ENCODE measurements around the gene CLEC11A.

The CLEC11A gene

DNA sequence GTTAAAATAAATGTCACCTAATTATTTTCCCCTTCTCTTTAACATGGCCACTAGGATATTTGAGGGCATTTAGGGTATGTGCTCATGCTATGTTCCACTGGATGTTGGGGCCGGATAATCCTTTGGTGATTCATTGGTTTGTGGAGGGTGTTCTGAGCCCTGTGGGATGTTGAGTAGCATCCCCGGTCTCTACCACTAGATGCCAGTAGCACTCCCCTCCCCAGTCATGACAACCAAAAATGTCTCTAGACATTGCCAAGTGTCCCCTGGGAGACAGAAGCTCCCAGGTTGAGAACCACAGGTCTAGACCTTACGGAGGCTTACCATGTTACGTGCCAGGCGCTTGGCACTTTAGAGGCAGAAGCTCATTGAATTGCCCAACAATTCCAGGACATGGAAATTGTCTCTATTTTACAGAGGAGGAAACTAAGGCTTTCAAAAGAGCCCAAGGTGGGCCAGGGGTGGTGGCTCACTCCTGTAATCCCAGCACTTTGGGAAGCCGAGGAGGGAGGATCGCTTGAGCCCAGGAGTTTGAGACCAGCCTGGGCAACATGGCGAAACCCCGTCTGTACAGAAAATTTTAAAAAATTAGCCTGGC lies 17.6 kb upstream of the CLEC11A start:
- DNase-seq, result peak in 1 of 6 experiments; percentile 12

DNA sequence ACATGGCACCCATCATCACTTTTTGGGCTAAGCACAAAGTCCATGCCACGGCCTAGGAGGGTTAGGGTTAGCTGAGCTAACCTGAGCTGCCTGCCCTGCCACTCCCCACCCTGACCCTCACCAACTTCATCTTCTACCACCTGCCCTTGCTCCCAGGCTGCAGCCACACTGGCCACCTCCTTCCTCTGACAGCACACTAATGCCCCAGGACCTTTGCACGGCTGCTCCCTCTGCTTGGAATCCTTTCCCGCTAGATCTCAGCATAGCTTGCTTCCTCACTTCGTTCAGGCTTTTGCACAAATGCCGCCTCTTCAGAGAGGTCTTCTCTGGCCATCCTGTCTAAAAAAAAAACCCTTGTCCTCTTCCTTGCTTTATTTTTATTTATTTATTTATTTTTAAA lies 16.8 kb upstream of the CLEC11A start:
- no peak for DNase-seq

DNA sequence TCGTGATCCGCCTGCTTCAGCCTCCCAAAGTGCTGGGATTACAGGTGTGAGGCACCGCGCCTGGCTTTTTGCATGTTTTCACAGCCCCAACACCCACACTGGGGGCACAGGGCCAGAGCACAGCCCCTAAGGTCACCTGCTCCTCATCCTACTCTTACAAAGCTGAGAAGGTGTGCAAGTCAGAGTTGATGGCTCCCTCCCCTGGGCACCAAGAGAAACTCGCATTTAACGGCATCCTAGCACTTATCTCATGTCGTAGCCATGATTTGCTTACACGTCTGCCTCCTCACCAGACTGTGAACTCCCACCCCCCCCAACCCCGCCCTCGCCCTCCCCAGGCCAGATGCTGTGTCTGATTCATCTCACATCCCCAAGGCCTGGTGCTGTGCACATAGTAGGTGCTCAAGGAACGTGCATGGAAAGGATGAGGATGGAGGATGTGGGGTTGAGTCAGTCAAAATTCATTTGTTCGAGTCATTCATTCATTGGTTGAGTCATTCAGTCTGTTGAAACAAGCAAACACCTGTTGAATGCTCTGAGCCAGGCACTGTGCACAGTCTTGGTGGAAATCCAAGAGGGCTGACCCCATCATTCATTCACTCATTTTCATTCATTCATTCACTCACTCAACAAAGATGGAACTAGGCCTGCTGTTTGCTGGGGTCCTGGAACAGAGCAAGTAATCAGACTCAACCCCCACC lies 14.8 kb upstream of the CLEC11A start:
- DNase-seq, result no peak

DNA sequence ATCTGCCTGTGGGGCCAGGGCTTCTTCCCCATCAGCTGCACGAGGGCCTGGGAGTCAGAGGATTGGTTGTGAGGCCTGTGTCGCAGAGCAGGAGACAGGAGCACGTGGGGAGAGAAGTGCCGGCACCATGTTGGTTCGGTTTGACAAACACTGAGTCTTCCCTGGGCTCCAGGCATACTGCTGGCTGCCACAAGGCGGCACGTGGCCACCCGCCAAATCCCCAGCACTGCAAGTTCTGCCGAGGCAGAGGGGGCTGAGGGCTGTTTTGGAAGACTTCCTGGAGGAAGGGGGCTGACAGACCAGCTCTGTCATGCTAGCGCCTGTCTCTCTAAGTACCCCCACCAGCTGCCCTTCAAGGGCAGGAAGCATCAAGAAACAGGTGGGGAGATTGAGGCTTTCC lies 13.1 kb upstream of the CLEC11A start:
- no peak for DNase-seq

DNA sequence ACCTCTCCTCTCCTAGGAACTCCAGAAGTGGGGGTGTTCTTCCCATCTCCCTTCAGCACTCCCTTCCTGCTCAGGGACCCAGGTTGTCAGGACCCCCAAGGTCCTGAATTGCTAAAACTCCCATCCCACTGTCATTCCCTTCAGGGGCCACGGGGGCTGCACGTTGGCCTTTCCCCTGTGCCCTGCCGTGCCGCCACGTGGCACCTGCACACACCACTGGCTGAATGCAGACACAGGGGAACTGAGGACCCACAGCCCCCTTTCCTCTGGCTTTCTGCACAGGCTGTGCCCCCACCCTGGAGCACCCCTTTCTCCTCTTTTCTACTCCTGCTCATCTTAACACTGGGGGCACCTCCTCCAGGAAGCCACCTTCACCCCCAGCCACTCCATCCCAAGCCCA lies 12.6 kb upstream of the CLEC11A start:
- no peak for DNase-seq

- DNase-seq, result no peak
Measured at GRCh38 chr19:50711196-50711595, 12.0 kb upstream of the CLEC11A start.

DNA sequence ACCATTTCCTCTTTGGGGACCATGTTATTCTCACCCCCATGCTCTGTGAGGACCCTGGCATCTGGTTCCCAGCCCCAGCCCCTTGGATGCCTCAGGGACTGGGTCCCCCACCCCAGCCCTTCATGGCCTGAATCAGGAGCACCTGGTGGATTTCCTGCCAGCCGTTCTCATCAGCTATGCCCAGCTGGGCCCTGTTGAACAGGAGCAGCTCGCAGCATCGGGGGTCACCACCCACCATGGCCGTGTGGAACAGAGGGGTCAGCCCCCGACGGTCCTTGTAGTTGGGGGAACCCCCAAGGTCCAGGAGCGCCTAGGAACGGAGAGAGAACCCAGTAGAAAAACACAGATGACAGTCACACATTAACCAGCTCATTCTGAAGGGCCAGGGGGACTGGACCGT lies 11.4 kb upstream of the CLEC11A start:
- DNase-seq, result no peak

GRCh38 chr19:50712833-50713232 lies 10.3 kb upstream of the CLEC11A start:
- no peak for DNase-seq

GRCh38 chr19:50713556-50714236 lies 9.5 kb upstream of the CLEC11A start:
- no peak for DNase-seq

GRCh38 chr19:50716178-50717025 lies 6.8 kb upstream of the CLEC11A start:
- no peak for DNase-seq

DNA sequence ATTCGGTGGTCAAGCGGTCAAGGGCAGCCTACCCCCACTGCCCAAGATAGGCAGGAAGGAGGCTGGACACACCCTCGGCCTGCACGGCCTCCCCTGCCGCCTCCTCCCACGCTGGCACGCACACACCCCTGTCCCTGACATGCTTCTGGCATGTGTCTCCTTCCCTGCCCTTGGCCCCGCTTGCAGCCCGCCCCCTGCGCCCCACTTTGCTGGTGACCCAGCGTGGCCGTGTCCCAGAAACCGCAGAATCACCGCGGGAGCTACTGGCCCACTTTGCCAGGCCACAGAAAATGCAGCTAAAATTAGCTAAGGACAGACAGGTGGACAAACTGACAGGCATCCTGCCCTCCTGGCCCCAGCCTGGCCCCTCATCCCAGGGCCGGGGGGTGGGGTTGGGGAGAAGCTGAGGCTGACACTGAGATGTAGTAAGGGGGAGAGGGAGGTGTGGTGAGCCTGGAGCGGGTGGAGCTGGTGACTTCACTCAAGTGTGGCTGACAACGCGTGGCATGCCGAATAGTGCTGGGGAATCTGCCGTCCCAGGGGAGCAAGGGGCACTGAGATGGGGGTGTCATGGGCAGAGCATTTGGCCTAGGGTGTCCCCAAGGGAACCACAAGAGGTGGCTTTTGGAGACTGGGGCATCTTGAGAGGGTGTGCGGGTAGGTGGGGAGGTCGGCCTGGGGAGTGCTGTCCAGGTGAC lies 6.0 kb upstream of the CLEC11A start:
- DNase-seq, result no peak

GRCh38 chr19:50717891-50718254 lies 5.3 kb upstream of the CLEC11A start:
- no peak for DNase-seq

DNA sequence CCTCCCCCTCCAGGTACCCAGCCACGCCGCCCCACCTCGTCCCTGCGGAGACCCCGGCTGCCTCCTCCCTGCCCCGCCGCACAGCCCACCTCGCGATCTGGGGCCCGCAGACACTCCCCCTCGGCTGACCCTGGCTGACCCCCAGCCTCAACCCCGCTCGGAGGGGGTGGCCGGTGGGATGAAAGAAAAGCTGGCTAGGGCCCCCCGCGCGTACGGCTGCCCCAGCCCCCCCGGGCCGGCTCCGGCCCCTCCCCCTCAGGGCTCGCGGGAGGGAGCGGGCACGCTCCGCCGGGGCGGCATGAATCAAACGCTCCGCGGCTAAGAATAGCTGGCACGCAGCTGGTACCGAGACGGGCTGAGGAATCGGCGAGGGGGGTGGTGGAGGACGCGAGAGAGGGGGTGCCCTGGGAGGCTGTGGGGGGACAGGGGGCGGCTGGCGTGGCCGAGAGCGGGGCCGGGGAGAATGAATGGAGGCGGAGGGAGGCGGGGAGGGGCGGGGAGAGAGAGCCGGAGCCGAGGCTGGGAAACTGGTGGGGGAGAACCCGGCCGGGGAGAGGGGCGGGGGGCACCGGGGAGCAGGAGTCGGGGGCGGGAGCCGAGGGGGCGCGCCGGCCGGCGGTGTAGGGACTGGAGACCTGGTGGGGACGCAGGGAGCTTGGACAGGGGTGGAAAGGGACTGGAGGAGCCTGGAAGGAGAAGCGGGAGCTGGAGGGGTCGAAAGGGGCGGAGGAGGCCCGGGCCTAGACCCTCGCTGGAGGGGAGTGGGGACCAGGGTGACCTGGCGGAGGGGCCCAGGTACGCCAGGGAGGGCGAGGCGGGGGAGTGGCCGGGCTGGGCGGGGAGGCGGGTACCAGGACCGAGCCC lies 4.7 kb upstream of the CLEC11A start:
- DNase-seq, result peak in 1 of 6 experiments; percentile 10

DNA sequence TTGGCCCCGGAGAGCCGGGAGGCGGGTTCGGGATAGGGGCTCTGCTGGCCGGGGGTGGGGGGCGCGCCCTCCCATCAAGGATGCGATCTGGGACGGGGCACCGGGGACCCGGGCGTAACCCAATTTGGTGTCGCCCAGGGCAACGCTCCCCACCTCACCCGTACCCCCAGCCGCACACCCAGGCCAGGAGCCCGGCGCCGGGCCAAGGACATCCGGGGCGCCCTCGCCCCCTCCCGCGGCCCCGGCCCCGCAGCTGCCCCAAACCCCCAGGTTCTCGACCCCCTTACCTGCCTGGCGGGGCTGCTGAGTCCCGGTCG lies 4.1 kb upstream of the CLEC11A start:
- DNase-seq, result no peak

- no peak for DNase-seq
Measured at GRCh38 chr19:50719566-50719965, 3.6 kb upstream of the CLEC11A start, which contains the start of gene SHANK1. Gene SHANK1, minus strand, starts transcription at chr19:50719802. Its CDS starts 2,883 bp downstream, at chr19:50716919.

GRCh38 chr19:50720181-50720920 lies 2.8 kb upstream of the CLEC11A start:
- DNase-seq, result no peak

GRCh38 chr19:50720921-50721381 lies 2.2 kb upstream of the CLEC11A start:
- no peak for DNase-seq

GRCh38 chr19:50721441-50722137 lies 1.6 kb upstream of the CLEC11A start:
- DNase-seq, result no peak

DNA sequence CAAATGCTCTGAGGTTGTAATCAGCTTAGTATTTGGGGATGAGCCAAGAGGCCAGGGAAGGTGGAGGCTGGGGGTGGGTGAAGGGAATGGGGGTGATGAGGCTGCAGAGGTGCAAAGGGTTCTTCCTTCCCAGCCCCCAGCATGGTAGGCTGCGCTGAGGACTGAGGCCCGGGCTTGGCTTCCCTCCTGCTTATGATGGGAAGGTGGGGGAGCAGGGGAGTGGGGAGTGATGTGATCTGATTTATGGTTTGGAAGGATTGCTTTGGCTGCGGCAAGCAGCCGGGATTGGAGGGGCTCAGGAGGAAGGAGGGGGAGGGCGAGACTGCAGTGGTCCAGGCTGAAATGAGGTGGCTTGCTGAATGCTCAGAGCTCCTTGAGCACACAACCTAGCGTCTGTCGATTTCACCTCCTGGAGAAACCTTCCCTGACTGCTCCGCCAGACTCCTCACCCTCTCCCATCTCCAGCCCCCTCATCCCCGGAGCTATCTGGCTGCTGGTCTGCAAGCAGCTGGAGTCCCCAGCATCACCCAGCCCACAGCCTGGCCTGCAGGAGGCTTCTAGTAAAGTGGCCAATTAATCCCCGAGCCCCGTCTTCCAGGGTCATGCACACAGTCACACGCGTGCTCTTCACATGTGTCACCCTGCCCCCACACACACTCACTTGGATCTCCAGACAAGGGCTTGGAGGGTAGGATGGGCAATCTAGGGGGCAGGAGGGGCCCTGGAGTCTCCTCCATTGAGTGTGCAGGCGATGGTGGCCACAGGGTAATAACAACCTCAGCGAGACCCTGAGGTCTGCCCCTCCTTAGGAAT lies 757 bp upstream of the CLEC11A start:
- DNase-seq, result no peak
